BLaER1 treated with 17β-estradiol and CSF1 and Interleukin-3, amounts not matched to agents 10 nM and 100 nM (cell line): Measurements from ENCODE around the gene KCNIP4.

Experiments used
- H3K27ac ChIP-seq, 11 experiments: shearing (Covaris generic); formaldehyde crosslinking; 2 replicates each; pipeline ENCODE4 v1.8.1; 2022
- H3K27me3 ChIP-seq, 11 experiments: shearing (Covaris generic); formaldehyde crosslinking; 2 replicates each; pipeline ENCODE4 v1.8.1; 2022
- H3K36me3 ChIP-seq, 11 experiments: shearing (Covaris generic); formaldehyde crosslinking; 2 replicates each; pipeline ENCODE4 v1.8.1; 2022
- H3K4me1 ChIP-seq, 10 experiments: shearing (Covaris generic); formaldehyde crosslinking; 2 replicates each; pipeline ENCODE4 v1.8.1; 2022
- H3K4me2 ChIP-seq, 11 experiments: shearing (Covaris generic); formaldehyde crosslinking; 2 replicates each; pipeline ENCODE4 v1.8.1; 2022
- H3K4me3 ChIP-seq, 10 experiments: shearing (Covaris generic); formaldehyde crosslinking; 2 replicates each; pipeline ENCODE4 v1.8.1; 2022
- H3K9ac ChIP-seq, 11 experiments: shearing (Covaris generic); formaldehyde crosslinking; 2 replicates each; pipeline ENCODE4 v1.8.1; 2022
- H3K9me3 ChIP-seq, 11 experiments: shearing (Covaris generic); formaldehyde crosslinking; replicated peaks in 1 of 11; 2 replicates each; pipeline ENCODE4 v1.8.1; 2022
- H4K20me1 ChIP-seq, 11 experiments: shearing (Covaris generic); formaldehyde crosslinking; 2 replicates each; pipeline ENCODE4 v1.8.1; 2022
- Cebpa-rat ChIP-seq, 11 experiments: shearing (Covaris generic); IDR thresholded peaks; 2 replicates each; pipeline ENCODE4 v1.8.1; 2022

The KCNIP4 gene

GRCh38 chr4:20922962-20923361 is 1025.6 kb downstream of the KCNIP4 start:
- TF ChIP-seq Cebpa-rat (IDR thresholded peaks at IDR 0.05) = no peak
- Histone ChIP-seq H3K36me3 (no peaks in the 10 kb centered on the region), H3K27ac (no peak overlapping the region), H3K4me1 (no peaks in the 10 kb centered on the region), H3K27me3 (no peaks in the 10 kb centered on the region), H3K4me3 (no peak overlapping the region), H4K20me1 (no peaks in the 10 kb centered on the region), H3K4me2 (no peak overlapping the region), H3K9me3 (no peaks in the 10 kb centered on the region), H3K9ac (no peak overlapping the region)

- Histone ChIP-seq H3K27ac (no peak overlapping the region), H3K36me3 (no peaks in the 10 kb centered on the region), H3K4me3 (no peak overlapping the region), H3K9ac (no peak overlapping the region), H3K4me1 (peaks cover 0 to 7% (median 5%) of the 10 kb centered on the region in 10 experiments; a peak in 5 of 20 replicates), H4K20me1 (no peaks in the 10 kb centered on the region), H3K9me3 (no peaks in the 10 kb centered on the region), H3K27me3 (no peaks in the 10 kb centered on the region), H3K4me2 (peak overlapping the region in 4 of 11 experiments; percentile 10 to 26 (median 18); a peak in 5 of 22 replicates)
- no peak for TF ChIP-seq Cebpa-rat (IDR thresholded peaks at IDR 0.05)
Observed at GRCh38 chr4:20916106-20916505, 1032.5 kb downstream of the KCNIP4 start.

- no peaks in the 10 kb centered on the region for H3K27me3 ChIP-seq
- H3K36me3 ChIP-seq = no peaks in the 10 kb centered on the region
- no peaks in the 10 kb centered on the region for H3K9me3 ChIP-seq
- H3K27ac ChIP-seq = no peak overlapping the region
- no peaks in the 10 kb centered on the region for H3K4me1 ChIP-seq
- TF ChIP-seq Cebpa-rat (IDR thresholded peaks at IDR 0.05) = no peak
- H3K4me3 ChIP-seq = no peak overlapping the region
- H3K9ac ChIP-seq = no peak overlapping the region
- H4K20me1 ChIP-seq = no peaks in the 10 kb centered on the region
- no peak overlapping the region for H3K4me2 ChIP-seq
Observed at GRCh38 chr4:20904966-20905365, 1043.6 kb downstream of the KCNIP4 start.

- no peaks in the 10 kb centered on the region for H3K4me1 ChIP-seq
- H3K9ac ChIP-seq = no peak overlapping the region
- no peak overlapping the region for H3K4me3 ChIP-seq
- no peak overlapping the region for H3K27ac ChIP-seq
- H3K9me3 ChIP-seq = no peaks in the 10 kb centered on the region
- no peak for TF ChIP-seq Cebpa-rat (IDR thresholded peaks at IDR 0.05)
- no peaks in the 10 kb centered on the region for H4K20me1 ChIP-seq
- H3K36me3 ChIP-seq = no peaks in the 10 kb centered on the region
- no peaks in the 10 kb centered on the region for H3K27me3 ChIP-seq
- H3K4me2 ChIP-seq = no peak overlapping the region
Observed at GRCh38 chr4:20901851-20902250, 1046.7 kb downstream of the KCNIP4 start.

GRCh38 chr4:20899591-20899990 is 1049.0 kb downstream of the KCNIP4 start:
- no peak overlapping the region for H3K4me2 ChIP-seq
- no peak overlapping the region for H3K9ac ChIP-seq
- H4K20me1 ChIP-seq = no peaks in the 10 kb centered on the region
- H3K36me3 ChIP-seq = no peaks in the 10 kb centered on the region
- H3K27ac ChIP-seq = no peak overlapping the region
- no peaks in the 10 kb centered on the region for H3K9me3 ChIP-seq
- H3K27me3 ChIP-seq = no peaks in the 10 kb centered on the region
- no peak for TF ChIP-seq Cebpa-rat (IDR thresholded peaks at IDR 0.05)
- H3K4me3 ChIP-seq = no peak overlapping the region
- no peaks in the 10 kb centered on the region for H3K4me1 ChIP-seq

GRCh38 chr4:20895988-20896387 is 1052.6 kb downstream of the KCNIP4 start:
- Histone ChIP-seq H3K27me3 (no peaks in the 10 kb centered on the region), H3K36me3 (no peaks in the 10 kb centered on the region), H4K20me1 (no peaks in the 10 kb centered on the region), H3K9me3 (no peaks in the 10 kb centered on the region), H3K4me1 (no peaks in the 10 kb centered on the region), H3K4me3 (no peak overlapping the region), H3K27ac (no peak overlapping the region), H3K4me2 (no peak overlapping the region), H3K9ac (no peak overlapping the region)
- no peak for TF ChIP-seq Cebpa-rat (IDR thresholded peaks at IDR 0.05)

GRCh38 chr4:20895208-20895607 is 1053.4 kb downstream of the KCNIP4 start:
- Histone ChIP-seq H3K4me3 (no peak overlapping the region), H3K9ac (no peak overlapping the region), H3K4me2 (no peak overlapping the region), H3K36me3 (no peaks in the 10 kb centered on the region), H4K20me1 (no peaks in the 10 kb centered on the region), H3K4me1 (no peaks in the 10 kb centered on the region), H3K9me3 (no peaks in the 10 kb centered on the region), H3K27ac (no peak overlapping the region), H3K27me3 (no peaks in the 10 kb centered on the region)
- TF ChIP-seq Cebpa-rat (IDR thresholded peaks at IDR 0.05) = no peak

- H4K20me1 ChIP-seq = no peaks in the 10 kb centered on the region
- no peak for TF ChIP-seq Cebpa-rat (IDR thresholded peaks at IDR 0.05)
- no peak overlapping the region for H3K27ac ChIP-seq
- no peak overlapping the region for H3K4me3 ChIP-seq
- no peaks in the 10 kb centered on the region for H3K9me3 ChIP-seq
- no peak overlapping the region; a peak in 1 of 22 replicates for H3K4me2 ChIP-seq
- H3K36me3 ChIP-seq = no peaks in the 10 kb centered on the region
- no peak overlapping the region for H3K9ac ChIP-seq
- H3K4me1 ChIP-seq = no peaks in the 10 kb centered on the region
- no peaks in the 10 kb centered on the region for H3K27me3 ChIP-seq
Observed at GRCh38 chr4:20890761-20891160, 1057.8 kb downstream of the KCNIP4 start.

GRCh38 chr4:20889901-20890300 is 1058.7 kb downstream of the KCNIP4 start:
- Histone ChIP-seq H3K27ac (no peak overlapping the region), H4K20me1 (no peaks in the 10 kb centered on the region), H3K4me3 (no peak overlapping the region), H3K9me3 (no peaks in the 10 kb centered on the region), H3K9ac (no peak overlapping the region), H3K36me3 (no peaks in the 10 kb centered on the region), H3K27me3 (no peaks in the 10 kb centered on the region), H3K4me2 (no peak overlapping the region), H3K4me1 (no peaks in the 10 kb centered on the region)
- TF ChIP-seq Cebpa-rat (IDR thresholded peaks at IDR 0.05) = no peak

GRCh38 chr4:20883677-20884076 is 1064.9 kb downstream of the KCNIP4 start:
- TF ChIP-seq Cebpa-rat (IDR thresholded peaks at IDR 0.05) = no peak
- H3K27ac ChIP-seq = no peak overlapping the region
- H3K9ac ChIP-seq = no peak overlapping the region
- no peaks in the 10 kb centered on the region for H4K20me1 ChIP-seq
- H3K4me3 ChIP-seq = no peak overlapping the region
- no peaks in the 10 kb centered on the region for H3K9me3 ChIP-seq
- H3K36me3 ChIP-seq = no peaks in the 10 kb centered on the region
- H3K27me3 ChIP-seq = no peaks in the 10 kb centered on the region
- H3K4me2 ChIP-seq = no peak overlapping the region
- no peaks in the 10 kb centered on the region for H3K4me1 ChIP-seq

GRCh38 chr4:20883231-20883630 is 1065.3 kb downstream of the KCNIP4 start:
- H4K20me1 ChIP-seq = no peaks in the 10 kb centered on the region
- H3K9me3 ChIP-seq = no peaks in the 10 kb centered on the region
- no peak overlapping the region for H3K27ac ChIP-seq
- H3K27me3 ChIP-seq = no peaks in the 10 kb centered on the region
- TF ChIP-seq Cebpa-rat (IDR thresholded peaks at IDR 0.05) = no peak
- H3K4me3 ChIP-seq = no peak overlapping the region
- H3K4me2 ChIP-seq = no peak overlapping the region
- H3K9ac ChIP-seq = no peak overlapping the region
- no peaks in the 10 kb centered on the region for H3K36me3 ChIP-seq
- no peaks in the 10 kb centered on the region for H3K4me1 ChIP-seq
